Tibial nerve (tissue), 4 donors: ENCODE measurements around the gene ZNF578. TPM values are rescaled to one million over a fixed set of nuclear protein-coding genes. Genes with fewer than 3 reads are reported as not detected.
"Not testable (repeated sequence)": the region's sequence is repeated elsewhere in the genome, so short reads cannot be mapped to it uniquely, and the experiment has no call there.

ENCODE experiments used
- DNase-seq, 2 donors: peaks; one replicate each; pipeline ENCODE4 v3.0.0-alpha.2; 2019; ENCODE audit warnings: low spot score in 2 of 2
- H3K27ac ChIP-seq, 4 donors: fragments of 200-600 bp; sonication (generic) in 3 of 4; one replicate each; pipeline ENCODE4 v1.5.1; 2017 to 2019; ENCODE audit warnings: mild to moderate bottlenecking in 1 of 4
- H3K27me3 ChIP-seq, 2 donors: fragments of 200-600 bp; sonication (generic) in 1 of 2; one replicate each; pipeline versions ENCODE4 v1.5.1 to v1.6.0; 2017 to 2019
- H3K36me3 ChIP-seq, 3 donors: fragments of 200-600 bp; sonication (generic); one replicate each; pipeline ENCODE4 v1.5.1; 2018 to 2019
- H3K4me1 ChIP-seq, 4 donors: fragments of 200-600 bp; sonication (generic) in 3 of 4; one replicate each; pipeline ENCODE4 v1.5.1; 2017 to 2019
- H3K4me3 ChIP-seq, 4 donors: fragments of 200-600 bp; sonication (generic) in 3 of 4; one replicate each; pipeline ENCODE4 v1.5.1; 2017 to 2019; ENCODE audit warnings: mild to moderate bottlenecking in 1 of 4, moderate library complexity in 1 of 4
- H3K9me3 ChIP-seq, 4 donors: fragments of 200-600 bp; sonication (generic) in 3 of 4; one replicate each; pipeline ENCODE4 v1.5.1; 2017 to 2019
- EP300 ChIP-seq, 2 donors: sonication (generic); formaldehyde crosslinking; IDR thresholded peaks; one replicate each; pipeline ENCODE4 v1.6.1; 2017; ENCODE audit warnings: antibody characterized with exemption in 2 of 2, mild to moderate bottlenecking in 1 of 2
- POLR2A ChIP-seq, 2 donors: fragments of 450-650 bp; IDR thresholded peaks; one replicate each; pipeline ENCODE4 v1.6.1; 2017; ENCODE audit warnings: antibody characterized with exemption in 2 of 2, mild to moderate bottlenecking in 2 of 2, moderate library complexity in 2 of 2
- WGBS, 2 donors: methylation state at CpG; one replicate each; pipeline ENCODE4 v1.1.5; 2018; 5-methylcytosine and 5-hydroxymethylcytosine counted together
- total RNA-seq, 4 donors: library from RNA; depleted of rRNA; stranded (reverse); fragments of >200 nt; gene quantifications; one replicate each; pipeline ENCODE4 v1.1.0, GENCODE V29; 2016
- TF ChIP-seq, protein P1 (sequence below), 5 experiments: fragments of 200-600 bp in 3 of 5; fragments of 450-650 bp in 2 of 5; sonication (generic) in 3 of 5; IDR thresholded peaks; one replicate each; pipeline ENCODE4 v1.5.1; 2016 to 2019; ENCODE audit warnings: antibody characterized with exemption in 5 of 5, mild to moderate bottlenecking in 3 of 5, moderate library complexity in 2 of 5

ZNF578 gene
- total RNA-seq, 4 donors from 2014 or later = 0.98 to 2.9 (median 2.1) TPM; not detected in 1

DNA sequence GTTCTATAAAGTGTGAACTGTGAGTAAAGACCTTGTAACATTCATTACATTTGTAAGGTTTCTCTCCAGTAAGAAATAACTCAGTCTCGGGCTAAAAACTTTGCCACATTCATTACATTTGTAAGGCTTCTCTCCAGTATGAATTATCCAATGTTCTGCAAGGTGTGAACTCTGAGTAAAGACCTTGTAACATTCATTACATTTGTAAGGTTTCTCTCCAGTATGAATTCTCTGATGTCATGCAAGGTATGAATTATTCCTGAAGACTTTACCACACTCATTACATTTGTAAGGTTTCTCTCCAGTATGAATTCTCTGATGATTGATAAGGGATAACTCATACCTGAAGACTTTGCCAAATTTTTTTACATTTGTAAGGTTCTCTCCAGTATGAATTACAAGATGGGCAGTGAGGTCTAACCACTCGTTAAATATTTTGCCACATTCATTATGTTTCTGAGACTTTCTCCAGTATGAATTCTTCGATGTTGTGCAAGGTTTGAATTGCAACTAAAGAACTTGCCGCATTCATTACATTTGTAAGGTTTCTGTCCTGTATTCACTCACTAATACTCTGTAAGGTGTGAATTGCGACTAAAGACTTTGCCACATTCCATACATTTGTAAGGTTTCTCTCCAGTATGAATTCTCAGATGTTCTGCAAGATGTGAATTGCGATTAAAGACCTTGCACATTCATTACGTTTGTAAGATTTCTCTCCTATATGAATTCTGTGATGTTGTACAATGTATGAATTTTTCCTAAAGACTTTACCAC is 21.2 kb downstream of the ZNF578 start:
- TF ChIP-seq POLR2A (IDR thresholded peaks at IDR 0.05) = no peak
- TF ChIP-seq, protein P1, sequence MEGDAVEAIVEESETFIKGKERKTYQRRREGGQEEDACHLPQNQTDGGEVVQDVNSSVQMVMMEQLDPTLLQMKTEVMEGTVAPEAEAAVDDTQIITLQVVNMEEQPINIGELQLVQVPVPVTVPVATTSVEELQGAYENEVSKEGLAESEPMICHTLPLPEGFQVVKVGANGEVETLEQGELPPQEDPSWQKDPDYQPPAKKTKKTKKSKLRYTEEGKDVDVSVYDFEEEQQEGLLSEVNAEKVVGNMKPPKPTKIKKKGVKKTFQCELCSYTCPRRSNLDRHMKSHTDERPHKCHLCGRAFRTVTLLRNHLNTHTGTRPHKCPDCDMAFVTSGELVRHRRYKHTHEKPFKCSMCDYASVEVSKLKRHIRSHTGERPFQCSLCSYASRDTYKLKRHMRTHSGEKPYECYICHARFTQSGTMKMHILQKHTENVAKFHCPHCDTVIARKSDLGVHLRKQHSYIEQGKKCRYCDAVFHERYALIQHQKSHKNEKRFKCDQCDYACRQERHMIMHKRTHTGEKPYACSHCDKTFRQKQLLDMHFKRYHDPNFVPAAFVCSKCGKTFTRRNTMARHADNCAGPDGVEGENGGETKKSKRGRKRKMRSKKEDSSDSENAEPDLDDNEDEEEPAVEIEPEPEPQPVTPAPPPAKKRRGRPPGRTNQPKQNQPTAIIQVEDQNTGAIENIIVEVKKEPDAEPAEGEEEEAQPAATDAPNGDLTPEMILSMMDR (IDR thresholded peaks at IDR 0.05) = no peak
- no peak for TF ChIP-seq EP300 (IDR thresholded peaks at IDR 0.05)
- peaks cover 14 to 100% (median 65%) of the 10 kb centered on the region in 4 donors for H3K9me3 ChIP-seq
- H3K4me3 ChIP-seq = no peak overlapping the region
- peaks cover 0 to 52% (median 0%) of the 10 kb centered on the region in 3 donors for H3K36me3 ChIP-seq
- 96% methylated on average over 7 of the region's 7 CpGs for WGBS, 2 donors
- H3K4me1 ChIP-seq = no peaks in the 10 kb centered on the region
- no peak for DNase-seq
- no peaks in the 10 kb centered on the region for H3K27me3 ChIP-seq
- H3K27ac ChIP-seq = no peak overlapping the region

DNA sequence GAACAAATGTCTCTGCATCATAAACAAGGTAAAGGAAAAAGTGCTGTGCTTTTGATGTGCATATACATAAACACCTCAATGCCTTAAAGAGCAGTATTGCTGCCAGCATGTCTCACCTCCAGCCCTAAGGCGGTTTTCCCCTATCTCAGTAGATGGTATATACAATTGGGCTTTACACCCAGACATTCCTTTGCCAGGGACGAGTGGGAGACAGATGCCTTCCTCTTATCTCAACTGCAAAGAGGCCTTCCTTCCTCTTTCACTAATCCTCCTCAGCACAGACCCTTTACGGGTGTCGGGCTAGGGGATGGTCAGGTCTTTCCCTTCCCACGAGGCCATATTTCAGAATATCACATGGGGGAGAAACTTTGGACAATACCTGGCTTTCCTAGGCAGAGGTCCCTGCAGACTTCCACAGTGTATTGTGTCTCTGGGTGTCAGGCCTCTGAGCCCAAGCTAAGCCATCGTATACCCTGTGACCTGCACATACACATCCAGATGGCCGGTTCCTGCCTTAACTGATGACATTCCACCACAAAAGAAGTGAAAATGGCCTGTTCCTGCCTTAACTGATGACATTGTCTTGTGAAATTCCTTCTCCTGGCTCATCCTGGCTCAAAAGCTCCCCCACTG is 30.9 kb downstream of the ZNF578 start:
- 52 to 55% methylated on average over 7 of the region's 7 CpGs for WGBS, 2 donors
- not testable (repeated sequence) for H3K4me1 ChIP-seq, H3K27me3 ChIP-seq, H3K27ac ChIP-seq, DNase-seq, H3K4me3 ChIP-seq
- Histone ChIP-seq H3K36me3 (peaks cover 0 to 28% (median 0%) of the 10 kb centered on the region in 3 donors), H3K9me3 (peaks cover 0 to 97% (median 25%) of the 10 kb centered on the region in 4 donors)

DNA sequence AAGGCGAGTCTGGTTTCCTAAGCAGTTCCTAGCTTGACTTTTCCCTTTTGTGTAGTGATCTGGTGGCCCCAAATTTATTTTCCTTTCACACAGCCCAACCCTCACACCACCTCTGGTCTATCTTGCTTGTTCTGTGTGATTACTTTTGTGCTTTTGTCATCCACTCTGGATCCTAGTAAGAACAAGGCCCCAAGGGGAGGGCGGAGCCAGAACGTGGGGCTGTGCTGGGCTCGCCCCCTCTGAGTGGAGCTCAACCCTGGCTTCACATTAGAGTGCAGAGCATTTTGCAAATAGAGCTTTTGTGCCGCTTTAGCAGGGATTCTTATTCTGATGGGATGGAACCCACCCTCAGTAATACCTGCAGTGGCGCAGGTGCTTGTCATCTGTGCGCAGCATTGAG is 31.7 kb downstream of the ZNF578 start:
- not testable (repeated sequence) for H3K27ac ChIP-seq, H3K27me3 ChIP-seq, DNase-seq, H3K4me3 ChIP-seq, H3K4me1 ChIP-seq
- Histone ChIP-seq H3K36me3 (peaks cover 0 to 30% (median 0%) of the 10 kb centered on the region in 3 donors), H3K9me3 (peaks cover 0 to 97% (median 21%) of the 10 kb centered on the region in 4 donors)
- 36 to 52% methylated on average over 7 of the region's 7 CpGs for WGBS, 2 donors

DNA sequence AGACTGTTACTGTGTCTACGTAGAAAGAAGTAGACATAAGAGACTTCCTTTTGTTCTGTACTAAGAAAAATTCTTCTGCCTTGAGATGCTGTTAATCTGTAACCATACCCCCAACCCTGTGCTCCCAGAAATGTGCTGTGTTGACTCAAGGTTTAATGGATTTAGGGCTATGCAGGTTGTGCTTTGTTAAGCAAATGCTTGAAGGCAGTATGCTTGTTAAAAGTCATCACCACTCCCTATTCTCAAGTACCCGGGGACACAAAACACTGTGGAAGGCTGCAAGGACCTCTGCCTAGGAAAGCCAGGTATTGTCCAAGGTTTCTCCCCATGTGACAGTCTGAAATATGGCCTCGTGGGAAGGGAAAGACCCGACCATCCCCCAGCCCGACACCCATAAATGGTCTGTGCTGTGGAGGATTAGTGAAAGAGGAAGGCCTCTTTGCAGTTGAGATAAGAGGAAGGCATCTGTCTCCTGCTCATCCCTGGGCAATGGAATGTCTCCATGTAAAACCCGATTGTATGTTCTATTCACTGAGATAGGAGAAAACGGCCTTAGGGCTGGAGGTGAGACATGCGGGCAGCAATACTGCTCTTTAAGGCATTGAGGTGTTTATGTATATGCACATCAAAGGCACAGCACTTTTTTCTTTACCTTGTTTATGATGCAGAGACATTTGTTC is 32.3 kb downstream of the ZNF578 start:
- Histone ChIP-seq H3K9me3 (peaks cover 0 to 97% (median 18%) of the 10 kb centered on the region in 4 donors), H3K36me3 (peaks cover 0 to 31% (median 0%) of the 10 kb centered on the region in 3 donors)
- H3K4me1 ChIP-seq, H3K27me3 ChIP-seq, H3K27ac ChIP-seq, H3K4me3 ChIP-seq, DNase-seq: not testable (repeated sequence)
- WGBS, 2 donors = 12 to 16% methylated on average over 8 of the region's 8 CpGs

DNA sequence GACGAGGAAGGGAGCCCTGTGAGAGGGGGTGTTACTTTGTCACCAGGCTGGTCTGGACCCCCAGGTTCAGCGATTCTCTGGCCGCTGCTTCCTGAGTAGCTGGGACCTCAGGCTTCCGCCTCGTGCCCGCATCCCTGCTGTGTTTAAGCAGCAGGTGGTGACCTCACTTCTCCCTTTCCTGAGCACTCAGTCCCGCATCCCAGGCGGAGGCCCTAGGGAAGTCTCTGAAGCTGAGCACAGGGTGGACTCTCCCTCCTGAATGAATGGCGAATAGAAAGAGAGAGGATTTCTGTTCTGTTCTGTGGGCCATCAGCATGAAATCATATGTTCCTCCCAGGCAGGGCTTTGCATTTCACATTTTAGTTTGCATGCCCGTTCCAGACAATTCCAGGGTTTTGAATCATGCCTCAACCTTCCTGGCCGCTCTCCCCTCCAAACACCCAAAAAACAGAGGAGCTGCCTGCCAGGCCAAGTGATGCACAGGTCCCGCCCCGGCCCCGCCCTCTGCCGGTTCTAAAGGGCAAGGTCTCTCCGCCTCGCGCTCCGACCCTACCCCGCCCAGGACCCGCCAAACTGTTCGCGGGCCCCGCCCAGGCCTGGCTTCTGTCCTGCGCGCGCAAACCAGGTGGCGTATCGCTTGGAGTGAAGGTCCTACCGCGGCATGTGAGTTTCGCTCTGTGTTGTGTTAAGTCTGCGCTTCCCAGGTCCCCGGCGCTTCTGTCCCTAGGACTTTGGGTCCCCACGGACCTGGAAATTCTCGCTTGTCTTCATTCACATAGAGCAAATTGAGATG is 39.0 kb downstream of the ZNF578 start:
- H3K4me3 ChIP-seq = no peak overlapping the region
- H3K27ac ChIP-seq = no peak overlapping the region
- TF ChIP-seq EP300 (IDR thresholded peaks at IDR 0.05) (no peak), POLR2A (IDR thresholded peaks at IDR 0.05) (no peak)
- TF ChIP-seq, protein P1 (IDR thresholded peaks at IDR 0.05) = no peak
- H3K4me1 ChIP-seq = no peaks in the 10 kb centered on the region
- H3K36me3 ChIP-seq = peaks cover 0 to 78% (median 0%) of the 10 kb centered on the region in 3 donors
- WGBS, 2 donors = 27 to 48% methylated on average over 22 to 36 of the region's 37 CpGs
- H3K9me3 ChIP-seq = peaks cover 0 to 99% (median 17%) of the 10 kb centered on the region in 4 donors
- H3K27me3 ChIP-seq = no peaks in the 10 kb centered on the region
- no peak for DNase-seq

DNA sequence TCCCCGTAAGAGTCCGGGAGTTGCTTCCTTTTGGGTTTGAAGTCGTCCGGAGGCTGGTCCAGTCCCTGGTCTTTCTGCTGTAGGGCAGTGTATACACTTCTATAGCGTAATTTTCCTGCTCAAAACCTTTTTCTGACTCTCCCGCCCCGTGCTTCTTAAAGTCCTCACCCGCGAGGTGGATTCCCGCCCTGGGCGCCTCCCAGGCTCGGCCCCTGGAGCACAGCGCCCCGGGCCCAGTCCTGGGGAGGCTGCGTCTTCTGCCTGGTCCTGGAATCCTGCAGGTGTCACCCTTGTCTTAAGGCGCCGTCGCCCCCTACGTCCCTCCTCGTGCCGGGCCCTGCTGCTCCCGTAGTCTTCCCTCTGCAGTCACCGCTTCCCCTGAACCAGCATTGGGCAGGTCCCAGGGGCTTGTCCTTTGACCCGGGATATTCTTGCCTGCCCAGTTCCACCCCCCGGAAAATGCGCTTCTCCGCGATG is 39.7 kb downstream of the ZNF578 start:
- WGBS, 2 donors = 20% methylated on average over 28 of the region's 28 CpGs
- peaks cover 0 to 79% (median 0%) of the 10 kb centered on the region in 3 donors for H3K36me3 ChIP-seq
- TF ChIP-seq POLR2A (IDR thresholded peaks at IDR 0.05) = no peak
- no peak for TF ChIP-seq EP300 (IDR thresholded peaks at IDR 0.05)
- TF ChIP-seq, protein P1 (IDR thresholded peaks at IDR 0.05) = no peak
- no peak overlapping the region for H3K4me3 ChIP-seq
- H3K27ac ChIP-seq = no peak overlapping the region
- no peak for DNase-seq
- H3K27me3 ChIP-seq = no peaks in the 10 kb centered on the region
- peaks cover 0 to 99% (median 18%) of the 10 kb centered on the region in 4 donors for H3K9me3 ChIP-seq
- no peaks in the 10 kb centered on the region for H3K4me1 ChIP-seq
